Measurements from ENCODE around the gene PCCB.

PCCB gene

DNA sequence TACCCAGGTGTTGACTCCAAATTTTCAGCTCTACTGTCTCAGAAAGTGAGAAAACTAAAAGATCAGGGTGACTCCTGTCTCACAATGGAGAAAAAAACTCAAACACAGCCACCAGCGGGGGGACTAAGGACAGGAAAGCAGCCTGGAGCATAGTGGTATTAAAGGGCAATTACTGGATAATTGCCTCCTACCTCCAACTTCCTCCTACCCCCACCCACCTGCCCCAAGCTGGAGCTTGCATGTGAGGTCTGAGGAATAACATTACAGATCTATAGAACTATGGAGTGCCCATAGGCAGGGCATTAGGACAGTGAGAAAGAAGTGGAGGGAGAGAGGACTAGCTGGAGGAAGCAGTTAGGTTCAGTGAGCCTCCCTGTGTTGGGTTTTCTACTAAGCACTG lies 2.7 kb upstream of the PCCB start:
- H3K4ac ChIP-seq (ENCODE audit: low read depth in 1 of 2, low read length in 2 of 2), result no peak overlapping the region
- H2AK5ac ChIP-seq (ENCODE audit: low read length, severe bottlenecking), result no peak overlapping the region
- no peak for DNase-seq
- no CpG with 5 or more reads among the region's 1 CpG for WGBS
- H2BK120ac ChIP-seq (ENCODE audit: low read depth, low read length), result no peak overlapping the region
- H3K4me3 ChIP-seq (ENCODE audit: insufficient read depth in 1 of 2, low read depth in 1 of 2, low read length in 2 of 2), result no peak overlapping the region
- no peak overlapping the region for H2BK15ac ChIP-seq (ENCODE audit: low read depth, poor library complexity, severe bottlenecking)
- H2BK12ac ChIP-seq (ENCODE audit: low read length in 2 of 2), result no peak overlapping the region
- no peak overlapping the region for H2BK5ac ChIP-seq (ENCODE audit: low read depth, low read length, poor library complexity, severe bottlenecking)
- H3K9ac ChIP-seq (ENCODE audit: low read length), result no peak overlapping the region
- H3K79me1 ChIP-seq (replicated peaks; ENCODE audit: low read length, poor library complexity, severe bottlenecking), result peaks cover 8% of the 10 kb centered on the region
- no peak overlapping the region for H3K18ac ChIP-seq (ENCODE audit: low read depth in 1 of 2, low read length in 2 of 2)
- no peaks in the 10 kb centered on the region for H3K36me3 ChIP-seq (ENCODE audit: control insufficient read depth in 1 of 2, insufficient read depth in 2 of 2, low read depth in 1 of 2, low read length in 2 of 2)
- H3K4me1 ChIP-seq (ENCODE audit: control insufficient read depth, insufficient read depth, low read depth, low read length), result peaks cover 5% of the 10 kb centered on the region
- H3K9me3 ChIP-seq (ENCODE audit: control insufficient read depth, low read length), result no peaks in the 10 kb centered on the region
- no peaks in the 10 kb centered on the region for H3K27me3 ChIP-seq (ENCODE audit: control insufficient read depth in 1 of 2, insufficient read depth in 1 of 2, low read length in 2 of 2)
- H3K14ac ChIP-seq (ENCODE audit: low read length in 2 of 2), result no peak overlapping the region
- no peak overlapping the region for H4K91ac ChIP-seq (ENCODE audit: low read length)
- H4K8ac ChIP-seq (ENCODE audit: low read length), result no peak overlapping the region
- H2AFZ ChIP-seq (ENCODE audit: low read depth, low read length), result no peak overlapping the region
- no peak overlapping the region for H3K27ac ChIP-seq (ENCODE audit: low read length, poor library complexity, severe bottlenecking)
- H3K23ac ChIP-seq (ENCODE audit: low read length in 2 of 2), result no peak overlapping the region
- H3K4me2 ChIP-seq (ENCODE audit: low read length, poor library complexity, severe bottlenecking), result no peak overlapping the region

DNA sequence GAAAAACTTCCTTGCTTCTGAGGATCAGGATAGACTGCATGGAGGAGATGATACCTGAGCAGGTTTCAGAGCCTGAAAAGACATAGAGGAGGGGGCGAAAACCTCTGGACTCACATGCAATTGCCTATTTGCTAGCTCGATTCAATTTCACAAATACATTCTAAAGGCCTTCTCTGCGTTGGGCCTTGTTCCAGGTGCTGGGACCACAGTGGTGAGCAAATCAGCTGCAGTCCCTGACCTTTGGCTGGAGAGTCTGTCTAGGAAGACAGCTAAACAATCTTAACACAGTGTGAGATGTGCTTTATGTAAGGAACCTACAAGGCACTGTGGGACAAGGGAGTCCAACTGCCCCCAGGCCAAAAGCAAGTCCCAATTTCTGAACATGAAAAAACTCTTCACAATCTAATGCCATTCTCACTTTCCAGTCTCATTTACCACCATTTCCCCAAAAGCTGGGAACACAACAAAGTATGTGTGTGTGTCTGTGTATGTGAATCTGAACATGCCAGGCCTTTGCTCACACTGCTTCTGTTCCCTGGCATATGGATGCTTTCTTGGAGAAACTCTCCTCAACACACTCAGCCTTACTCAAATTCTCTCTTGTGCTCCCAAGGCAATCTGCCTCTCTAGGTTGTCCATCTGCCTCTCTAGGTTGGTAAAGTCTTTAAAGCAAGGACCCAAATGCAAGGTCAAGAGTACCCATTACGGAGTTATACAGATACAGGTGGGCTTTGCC lies 2.1 kb upstream of the PCCB start:
- H3K4me3 ChIP-seq (ENCODE audit: insufficient read depth in 1 of 2, low read depth in 1 of 2, low read length in 2 of 2), result no peak overlapping the region
- no peak overlapping the region for H2BK12ac ChIP-seq (ENCODE audit: low read length in 2 of 2)
- H3K4me1 ChIP-seq (ENCODE audit: control insufficient read depth, insufficient read depth, low read depth, low read length), result peaks cover 5% of the 10 kb centered on the region
- peaks cover 8% of the 10 kb centered on the region for H3K79me1 ChIP-seq (replicated peaks; ENCODE audit: low read length, poor library complexity, severe bottlenecking)
- H3K9me3 ChIP-seq (ENCODE audit: control insufficient read depth, low read length), result no peaks in the 10 kb centered on the region
- H2BK5ac ChIP-seq (ENCODE audit: low read depth, low read length, poor library complexity, severe bottlenecking), result no peak overlapping the region
- WGBS, result 94% methylated on average over 4 of the region's 4 CpGs
- no peak overlapping the region for H2BK120ac ChIP-seq (ENCODE audit: low read depth, low read length)
- H3K27me3 ChIP-seq (ENCODE audit: control insufficient read depth in 1 of 2, insufficient read depth in 1 of 2, low read length in 2 of 2), result no peaks in the 10 kb centered on the region
- no peak overlapping the region for H3K23ac ChIP-seq (ENCODE audit: low read length in 2 of 2)
- H2BK15ac ChIP-seq (ENCODE audit: low read depth, poor library complexity, severe bottlenecking), result no peak overlapping the region
- no peak overlapping the region for H2AFZ ChIP-seq (ENCODE audit: low read depth, low read length)
- no peak overlapping the region for H3K18ac ChIP-seq (ENCODE audit: low read depth in 1 of 2, low read length in 2 of 2)
- H3K9ac ChIP-seq (ENCODE audit: low read length), result no peak overlapping the region
- no peak overlapping the region for H2AK5ac ChIP-seq (ENCODE audit: low read length, severe bottlenecking)
- H3K27ac ChIP-seq (ENCODE audit: low read length, poor library complexity, severe bottlenecking), result no peak overlapping the region
- H3K14ac ChIP-seq (ENCODE audit: low read length in 2 of 2), result no peak overlapping the region
- H4K91ac ChIP-seq (ENCODE audit: low read length), result no peak overlapping the region
- H3K4me2 ChIP-seq (ENCODE audit: low read length, poor library complexity, severe bottlenecking), result no peak overlapping the region
- no peak overlapping the region for H3K4ac ChIP-seq (ENCODE audit: low read depth in 1 of 2, low read length in 2 of 2)
- H4K8ac ChIP-seq (ENCODE audit: low read length), result no peak overlapping the region
- no peak for DNase-seq
- no peaks in the 10 kb centered on the region for H3K36me3 ChIP-seq (ENCODE audit: control insufficient read depth in 1 of 2, insufficient read depth in 2 of 2, low read depth in 1 of 2, low read length in 2 of 2)

DNA sequence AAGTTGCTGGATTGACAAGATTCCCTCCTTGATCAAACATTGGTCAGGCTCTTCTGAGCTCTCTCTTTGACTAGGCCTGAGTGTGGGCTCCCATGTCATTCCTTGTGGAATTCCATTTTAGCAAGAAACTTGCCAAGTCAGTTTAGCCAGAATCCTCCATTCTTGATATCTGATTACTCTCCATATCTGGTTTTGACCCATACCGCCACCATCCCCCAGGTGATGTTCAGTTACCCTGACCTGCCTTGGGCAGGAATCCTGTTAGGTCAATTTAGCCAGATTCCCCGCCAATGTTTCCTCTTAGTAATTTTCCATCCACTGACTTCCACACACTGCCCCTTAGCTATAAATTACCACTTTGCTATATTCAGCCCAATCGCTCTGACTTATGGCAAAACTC lies 1.0 kb upstream of the PCCB start:
- 96% methylated on average over 3 of the region's 3 CpGs for WGBS
- H3K79me1 ChIP-seq (replicated peaks; ENCODE audit: low read length, poor library complexity, severe bottlenecking), result peaks cover 15% of the 10 kb centered on the region
- no peak overlapping the region for H3K23ac ChIP-seq (ENCODE audit: low read length in 2 of 2)
- H3K18ac ChIP-seq (ENCODE audit: low read depth in 1 of 2, low read length in 2 of 2), result no peak overlapping the region
- peaks cover 5% of the 10 kb centered on the region for H3K4me1 ChIP-seq (ENCODE audit: control insufficient read depth, insufficient read depth, low read depth, low read length)
- H3K36me3 ChIP-seq (ENCODE audit: control insufficient read depth in 1 of 2, insufficient read depth in 2 of 2, low read depth in 1 of 2, low read length in 2 of 2), result no peaks in the 10 kb centered on the region
- DNase-seq, result no peak
- H4K8ac ChIP-seq (ENCODE audit: low read length), result no peak overlapping the region
- H3K27me3 ChIP-seq (ENCODE audit: control insufficient read depth in 1 of 2, insufficient read depth in 1 of 2, low read length in 2 of 2), result no peaks in the 10 kb centered on the region
- H4K91ac ChIP-seq (ENCODE audit: low read length), result no peak overlapping the region
- no peak overlapping the region for H3K4me3 ChIP-seq (ENCODE audit: insufficient read depth in 1 of 2, low read depth in 1 of 2, low read length in 2 of 2)
- no peak overlapping the region for H2BK15ac ChIP-seq (ENCODE audit: low read depth, poor library complexity, severe bottlenecking)
- no peak overlapping the region for H3K4me2 ChIP-seq (ENCODE audit: low read length, poor library complexity, severe bottlenecking)
- no peak overlapping the region for H3K14ac ChIP-seq (ENCODE audit: low read length in 2 of 2)
- no peak overlapping the region for H3K27ac ChIP-seq (ENCODE audit: low read length, poor library complexity, severe bottlenecking)
- H2BK12ac ChIP-seq (ENCODE audit: low read length in 2 of 2), result no peak overlapping the region
- H3K9me3 ChIP-seq (ENCODE audit: control insufficient read depth, low read length), result no peaks in the 10 kb centered on the region
- no peak overlapping the region for H2BK5ac ChIP-seq (ENCODE audit: low read depth, low read length, poor library complexity, severe bottlenecking)
- H3K4ac ChIP-seq (ENCODE audit: low read depth in 1 of 2, low read length in 2 of 2), result no peak overlapping the region
- H3K9ac ChIP-seq (ENCODE audit: low read length), result no peak overlapping the region
- no peak overlapping the region for H2BK120ac ChIP-seq (ENCODE audit: low read depth, low read length)
- H2AK5ac ChIP-seq (ENCODE audit: low read length, severe bottlenecking), result no peak overlapping the region
- no peak overlapping the region for H2AFZ ChIP-seq (ENCODE audit: low read depth, low read length)

DNA sequence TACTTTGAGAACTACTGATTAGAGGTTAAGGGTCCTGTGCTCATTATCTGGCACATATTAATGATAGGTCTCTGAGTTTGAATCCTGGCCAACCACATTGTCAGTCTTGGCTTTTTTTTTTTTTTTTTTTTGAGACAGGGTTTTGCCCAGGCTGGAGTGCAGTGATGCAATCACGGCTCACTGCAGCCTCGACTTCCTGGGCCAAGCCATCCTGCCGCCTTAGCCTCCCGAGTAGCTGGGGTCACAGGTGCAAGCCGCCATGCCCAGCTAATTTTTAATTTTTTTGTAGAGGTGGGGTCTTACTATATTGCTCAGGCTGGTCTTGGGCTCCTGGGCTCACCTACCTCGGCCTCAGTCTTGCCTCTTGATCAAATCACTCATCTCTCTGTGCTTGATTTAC lies 547 bp upstream of the PCCB start:
- peak overlapping the region; percentile 68 for H3K27ac ChIP-seq (ENCODE audit: low read length, poor library complexity, severe bottlenecking)
- H2AK5ac ChIP-seq (ENCODE audit: low read length, severe bottlenecking), result no peak overlapping the region
- no peak overlapping the region for H2BK15ac ChIP-seq (ENCODE audit: low read depth, poor library complexity, severe bottlenecking)
- no peak overlapping the region for H3K23ac ChIP-seq (ENCODE audit: low read length in 2 of 2)
- no peak overlapping the region for H4K8ac ChIP-seq (ENCODE audit: low read length)
- H2BK12ac ChIP-seq (ENCODE audit: low read length in 2 of 2), result no peak overlapping the region
- DNase-seq, result no peak
- peaks cover 16% of the 10 kb centered on the region for H3K79me1 ChIP-seq (replicated peaks; ENCODE audit: low read length, poor library complexity, severe bottlenecking)
- no peak overlapping the region for H2BK120ac ChIP-seq (ENCODE audit: low read depth, low read length)
- peaks cover 5% of the 10 kb centered on the region for H3K4me1 ChIP-seq (ENCODE audit: control insufficient read depth, insufficient read depth, low read depth, low read length)
- no peak overlapping the region for H3K4ac ChIP-seq (ENCODE audit: low read depth in 1 of 2, low read length in 2 of 2)
- H2BK5ac ChIP-seq (ENCODE audit: low read depth, low read length, poor library complexity, severe bottlenecking), result no peak overlapping the region
- H3K27me3 ChIP-seq (ENCODE audit: control insufficient read depth in 1 of 2, insufficient read depth in 1 of 2, low read length in 2 of 2), result no peaks in the 10 kb centered on the region
- WGBS, result 87% methylated on average over 5 of the region's 6 CpGs
- H3K4me3 ChIP-seq (ENCODE audit: insufficient read depth in 1 of 2, low read depth in 1 of 2, low read length in 2 of 2), result peak overlapping the region in 1 of 2 experiments; percentile 83
- H3K4me2 ChIP-seq (ENCODE audit: low read length, poor library complexity, severe bottlenecking), result peak overlapping the region; percentile 26
- H2AFZ ChIP-seq (ENCODE audit: low read depth, low read length), result no peak overlapping the region
- H3K18ac ChIP-seq (ENCODE audit: low read depth in 1 of 2, low read length in 2 of 2), result no peak overlapping the region
- H4K91ac ChIP-seq (ENCODE audit: low read length), result no peak overlapping the region
- no peaks in the 10 kb centered on the region for H3K36me3 ChIP-seq (ENCODE audit: control insufficient read depth in 1 of 2, insufficient read depth in 2 of 2, low read depth in 1 of 2, low read length in 2 of 2)
- H3K14ac ChIP-seq (ENCODE audit: low read length in 2 of 2), result no peak overlapping the region
- H3K9me3 ChIP-seq (ENCODE audit: control insufficient read depth, low read length), result no peaks in the 10 kb centered on the region
- peak overlapping the region; percentile 89 for H3K9ac ChIP-seq (ENCODE audit: low read length)
